Gastrocnemius medialis (tissue), 4 donors: Measurements from ENCODE around the gene NIFK. TPM values are rescaled to one million over a fixed set of nuclear protein-coding genes. Genes with fewer than 3 reads are reported as not detected.

Experiments
- ATAC-seq, 2 donors: fragments of 150-250 bp; one replicate each; pipeline ENCODE4 v1.9.1; 2016
- DNase-seq, 2 donors: peaks; one replicate each; pipeline ENCODE4 v3.0.0-alpha.2; 2019
- H3K27ac ChIP-seq, 4 donors: fragments of 200-600 bp; sonication (generic); 1 replicate in 1 of 4; 2 replicates in 3 of 4; pipeline ENCODE4 v1.5.1; 2016 to 2018; ENCODE audit warnings: mild to moderate bottlenecking in 2 of 4, moderate library complexity in 1 of 4
- H3K27me3 ChIP-seq, 3 donors: fragments of 200-600 bp; sonication (generic) in 2 of 3; 1 replicate in 1 of 3; 2 replicates in 2 of 3; pipeline versions ENCODE4 v1.5.1 to v1.6.0; 2016 to 2019; ENCODE audit warnings: mild to moderate bottlenecking in 1 of 3, moderate library complexity in 1 of 3
- H3K36me3 ChIP-seq, 2 donors: fragments of 200-600 bp; sonication (generic) in 1 of 2; one replicate each; pipeline ENCODE4 v1.5.1; 2017 to 2018
- H3K4me1 ChIP-seq, 2 donors: fragments of 200-600 bp; sonication (generic) in 1 of 2; one replicate each; pipeline ENCODE4 v1.5.1; 2016 to 2017; ENCODE audit warnings: mild to moderate bottlenecking in 2 of 2
- H3K4me3 ChIP-seq, 4 donors: fragments of 200-600 bp; sonication (generic) in 3 of 4; 1 replicate in 1 of 4; 2 replicates in 3 of 4; pipeline ENCODE4 v1.5.1; 2016 to 2019; ENCODE audit warnings: mild to moderate bottlenecking in 2 of 4
- H3K9me3 ChIP-seq, 3 donors: fragments of 200-600 bp; sonication (generic) in 2 of 3; 1 replicate in 1 of 3; 2 replicates in 2 of 3; pipeline ENCODE4 v1.5.1; 2016 to 2019
- POLR2A ChIP-seq, 2 donors: fragments of 450-650 bp; IDR thresholded peaks; one replicate each; pipeline ENCODE4 v1.6.1; 2017; ENCODE audit warnings: antibody characterized with exemption in 2 of 2, mild to moderate bottlenecking in 2 of 2, moderate library complexity in 2 of 2
- in situ Hi-C, 4 donors: fragments of 200-750 bp; cut with MboI; loops; one replicate each; pipeline versions ENCODE4 v1.15.0 to v1.8.0; 2017; ENCODE audit warnings: low sequenced_read_pairs in 4 of 4
- intact Hi-C: fragments of 100-400 bp; cut with DNase I; formaldehyde crosslinking; loops from one replicate; pipeline ENCODE4 v1.15.1; 2023; ENCODE audit warnings: low total_unique reads
- total RNA-seq, 4 donors: library from RNA; depleted of rRNA; stranded (reverse); fragments of >200 nt; gene quantifications; one replicate each; pipeline versions ENCODE4 v1.1.0 to v1.2.3, GENCODE V29; 2016
- TF ChIP-seq, protein P1 (sequence below), 5 experiments: fragments of 450-650 bp in 3 of 5; fragments of 200-600 bp in 2 of 5; sonication (generic) in 2 of 5; IDR thresholded peaks in 4 of 5; conservative IDR thresholded peaks in 1 of 5; 1 replicate in 4 of 5; 2 replicates in 1 of 5; pipeline ENCODE4 v1.5.1; 2016 to 2019; ENCODE audit warnings: antibody characterized with exemption in 5 of 5, mild to moderate bottlenecking in 3 of 5, moderate library complexity in 3 of 5

Gene NIFK
- total RNA-seq: 10 to 100 TPM; 31.1 to 42.3 (median 37.3) TPM

DNA sequence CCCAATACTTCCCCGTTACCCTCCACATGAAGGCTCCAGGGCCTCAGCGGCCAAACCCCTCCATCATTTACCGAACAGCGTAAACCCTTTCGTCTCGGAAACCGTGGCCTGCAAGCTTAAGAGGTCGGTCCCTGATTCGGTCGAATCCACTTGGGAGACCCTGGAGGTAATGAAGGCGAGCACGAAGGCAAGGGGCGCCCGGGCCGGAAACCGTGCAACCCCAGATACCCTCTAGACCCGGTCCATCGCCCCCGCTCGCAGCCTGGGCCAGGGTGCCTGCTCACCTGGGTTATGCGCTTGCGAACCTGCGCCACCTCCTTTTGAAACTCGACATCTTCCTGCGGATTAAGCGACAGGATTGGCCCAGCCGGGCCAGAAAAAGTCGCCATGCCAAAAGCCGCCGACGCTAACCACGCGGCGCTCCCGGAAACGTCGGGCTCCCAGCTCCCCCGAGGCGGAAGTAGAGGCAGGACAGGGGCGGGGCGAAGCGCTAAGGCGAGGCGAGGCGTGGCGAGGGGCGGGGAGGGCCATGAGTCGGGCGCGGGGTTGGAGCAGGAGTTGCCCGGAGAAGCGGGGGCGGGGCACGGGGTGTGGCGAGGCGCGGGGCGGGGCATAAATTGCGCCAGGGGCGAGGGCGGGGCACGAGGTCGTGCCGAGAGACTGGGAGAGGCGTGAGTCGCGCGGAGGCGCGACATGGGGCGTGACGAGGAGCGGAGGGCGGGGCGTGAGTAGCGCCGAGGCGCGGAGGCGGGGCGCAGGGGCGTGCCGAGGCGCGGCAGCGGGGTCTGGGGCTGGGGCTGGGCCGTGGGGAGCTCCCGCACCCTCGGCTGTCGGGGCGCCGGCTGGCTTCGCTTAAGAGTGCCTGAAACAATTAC, at the start of gene NIFK:
Gene NIFK (minus strand): TSS at position 414 of the 875 bp plus-strand sequence. CDS start 25 bp downstream, at position 389.
- intact Hi-C loops (loop anchor here (1.0 to 5.0 kb wide), 3 partner anchors 19 to 204 kb away; partner anchors contain the start of genes RNU4ATAC and TSN), in situ Hi-C loops (loop anchor here in 1 of 4 donors (10.0 kb wide), 1 partner anchor 92 kb away; the partner anchor contains the start of gene CLASP1)
- no peaks in the 10 kb centered on the region for H3K9me3 ChIP-seq
- H3K36me3 ChIP-seq: peaks cover 0 to 33% of the 10 kb centered on the region in 2 donors
- peak within 1 kb of the TSS; percentile 88 to 99 (median 93) for H3K4me3 ChIP-seq
- peaks cover 9 to 17% of the 10 kb centered on the region in 2 donors for H3K4me1 ChIP-seq
- peak within 1 kb of the TSS; percentile 85 to 95 (median 94) for H3K27ac ChIP-seq
- no peaks in the 10 kb centered on the region for H3K27me3 ChIP-seq
- peak; percentile 80 to 89 for TF ChIP-seq POLR2A (IDR thresholded peaks at IDR 0.05)
- TF ChIP-seq, protein P1, sequence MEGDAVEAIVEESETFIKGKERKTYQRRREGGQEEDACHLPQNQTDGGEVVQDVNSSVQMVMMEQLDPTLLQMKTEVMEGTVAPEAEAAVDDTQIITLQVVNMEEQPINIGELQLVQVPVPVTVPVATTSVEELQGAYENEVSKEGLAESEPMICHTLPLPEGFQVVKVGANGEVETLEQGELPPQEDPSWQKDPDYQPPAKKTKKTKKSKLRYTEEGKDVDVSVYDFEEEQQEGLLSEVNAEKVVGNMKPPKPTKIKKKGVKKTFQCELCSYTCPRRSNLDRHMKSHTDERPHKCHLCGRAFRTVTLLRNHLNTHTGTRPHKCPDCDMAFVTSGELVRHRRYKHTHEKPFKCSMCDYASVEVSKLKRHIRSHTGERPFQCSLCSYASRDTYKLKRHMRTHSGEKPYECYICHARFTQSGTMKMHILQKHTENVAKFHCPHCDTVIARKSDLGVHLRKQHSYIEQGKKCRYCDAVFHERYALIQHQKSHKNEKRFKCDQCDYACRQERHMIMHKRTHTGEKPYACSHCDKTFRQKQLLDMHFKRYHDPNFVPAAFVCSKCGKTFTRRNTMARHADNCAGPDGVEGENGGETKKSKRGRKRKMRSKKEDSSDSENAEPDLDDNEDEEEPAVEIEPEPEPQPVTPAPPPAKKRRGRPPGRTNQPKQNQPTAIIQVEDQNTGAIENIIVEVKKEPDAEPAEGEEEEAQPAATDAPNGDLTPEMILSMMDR (IDR thresholded peaks at IDR 0.05 in 4 of 5, conservative IDR thresholded peaks at IDR 0.05 in 1 of 5): no peak
- DNase-seq: peak; percentile 99
- peak; percentile 93 for ATAC-seq

DNA sequence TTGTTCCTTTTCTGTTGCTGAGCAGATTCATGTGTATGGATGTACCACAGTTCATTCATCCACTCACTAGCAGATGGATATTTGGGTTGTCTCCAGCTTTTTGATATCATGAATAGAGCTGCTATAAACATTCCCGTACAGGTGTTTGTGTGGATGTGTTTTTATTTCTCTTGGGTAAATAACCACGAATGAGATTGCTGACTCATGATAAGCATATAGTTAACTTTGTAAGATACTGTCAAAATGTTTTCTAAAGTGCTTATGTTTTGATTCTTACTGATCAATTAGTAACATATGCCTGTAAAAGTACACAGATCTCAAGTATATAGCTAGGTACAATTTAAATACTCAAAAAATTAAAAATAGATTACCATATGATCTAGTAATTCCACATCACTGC, 46.5 kb upstream of the NIFK start:
- in situ Hi-C loops: no loop called here
- intact Hi-C loops: no loop called here
- no peak overlapping the region for H3K27ac ChIP-seq

DNA sequence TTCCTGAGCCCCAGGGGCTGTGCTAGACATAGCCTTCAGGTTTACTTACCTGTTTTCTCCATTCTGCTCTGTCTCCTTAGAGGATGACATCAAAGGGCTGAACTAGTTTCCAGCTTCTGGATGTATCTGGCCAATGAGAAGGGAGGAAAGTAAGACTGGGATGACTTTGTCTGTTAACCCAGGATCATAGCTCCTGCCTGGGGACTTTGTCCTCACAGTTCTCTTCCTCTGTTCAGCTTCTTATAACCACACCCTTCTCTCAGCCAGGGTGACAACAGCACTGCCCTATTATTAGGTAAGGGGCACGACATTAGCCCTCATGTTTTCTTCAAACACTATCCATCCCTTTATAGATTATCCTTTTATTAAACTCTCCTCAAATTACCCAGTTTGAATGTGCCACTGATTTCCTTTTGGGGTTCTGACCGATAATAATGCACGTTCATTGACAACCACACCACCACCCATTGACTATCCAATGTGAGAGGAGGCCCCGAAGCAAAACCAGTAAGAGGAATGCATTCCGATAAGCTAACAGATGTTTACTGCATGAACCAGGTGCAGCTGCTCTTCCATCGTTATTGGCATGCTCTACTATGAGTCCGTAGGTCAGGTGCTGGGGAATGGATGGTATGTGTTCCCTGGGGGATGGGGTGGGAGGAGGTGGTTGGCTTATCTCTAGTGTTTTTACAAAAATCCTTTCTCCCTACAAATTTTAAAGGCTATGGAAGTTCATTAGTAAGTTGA, 42.2 kb upstream of the NIFK start:
- Histone ChIP-seq H3K36me3 (no peaks in the 10 kb centered on the region), H3K4me3 (no peak overlapping the region), H3K27me3 (no peaks in the 10 kb centered on the region), H3K27ac (no peak overlapping the region), H3K9me3 (no peaks in the 10 kb centered on the region), H3K4me1 (no peaks in the 10 kb centered on the region)
- intact Hi-C loops: no loop called here
- in situ Hi-C loops: no loop called here
- ATAC-seq: no peak
- no peak for TF ChIP-seq POLR2A (IDR thresholded peaks at IDR 0.05)
- TF ChIP-seq, protein P1 (IDR thresholded peaks at IDR 0.05 in 4 of 5, conservative IDR thresholded peaks at IDR 0.05 in 1 of 5): no peak
- no peak for DNase-seq

More for the DNA sequence above, 46.5 kb upstream of the NIFK start:
- H3K9me3 ChIP-seq: no peaks in the 10 kb centered on the region
- DNase-seq (no peak), ATAC-seq (no peak)
- H3K4me3 ChIP-seq: no peak overlapping the region
- no peaks in the 10 kb centered on the region for H3K4me1 ChIP-seq
- TF ChIP-seq, protein P1 (IDR thresholded peaks at IDR 0.05 in 4 of 5, conservative IDR thresholded peaks at IDR 0.05 in 1 of 5): no peak
- TF ChIP-seq POLR2A (IDR thresholded peaks at IDR 0.05): no peak
- H3K36me3 ChIP-seq: no peaks in the 10 kb centered on the region
- no peaks in the 10 kb centered on the region for H3K27me3 ChIP-seq

DNA sequence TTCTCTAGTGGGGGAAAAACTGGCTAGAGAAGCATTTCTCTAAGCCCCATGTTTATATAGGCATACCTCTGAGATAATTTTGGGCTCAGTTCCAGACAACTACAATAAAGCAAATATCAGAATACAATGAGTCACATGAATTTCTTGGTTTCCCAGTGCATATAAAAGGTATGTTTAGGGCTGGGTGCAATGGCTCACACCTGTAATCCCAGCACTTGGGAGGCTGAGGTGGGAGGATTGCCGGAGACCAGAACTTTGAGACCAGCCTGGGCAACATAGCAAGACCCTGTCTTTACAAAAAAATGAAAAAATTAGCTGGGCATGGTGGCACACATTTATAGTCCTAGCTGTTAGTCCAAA, 41.0 kb upstream of the NIFK start:
- in situ Hi-C loops: no loop called here
- no peak for ATAC-seq
- intact Hi-C loops: no loop called here

More for the DNA sequence above, 41.0 kb upstream of the NIFK start:
- Histone ChIP-seq H3K4me3 (no peak overlapping the region), H3K36me3 (no peaks in the 10 kb centered on the region), H3K9me3 (no peaks in the 10 kb centered on the region), H3K27ac (no peak overlapping the region), H3K4me1 (no peaks in the 10 kb centered on the region), H3K27me3 (no peaks in the 10 kb centered on the region)
- TF ChIP-seq POLR2A (IDR thresholded peaks at IDR 0.05): no peak
- TF ChIP-seq, protein P1 (IDR thresholded peaks at IDR 0.05 in 4 of 5, conservative IDR thresholded peaks at IDR 0.05 in 1 of 5): no peak
- DNase-seq: no peak
